Activated CD8-positive, alpha-beta T cell treated with anti-CD3 and anti-CD28 coated beads, Interleukin-2, amount 10 ng/mL, durations not matched to agents 7 days and 5 days (primary cell): ENCODE measurements around the gene NAALADL2. TPM values are rescaled to one million over a fixed set of nuclear protein-coding genes. Genes with fewer than 3 reads are reported as not detected.

ENCODE experiments used
- ATAC-seq: fragments of 150-1000 bp; cut with Tn5 transposase; one replicate; pipeline ENCODE4 v1.10.0; 2021; ENCODE audit warnings: moderate library complexity
- CTCF ChIA-PET: fragments of 350-600 bp; sonication (Branson Sonifier 250); formaldehyde crosslinking; loops from one replicate; lab custom pipeline; 2021; ENCODE audit warnings: antibody characterized with exemption; lab: Charles Lee
- POLR2A ChIA-PET: fragments of 350-600 bp; sonication (Branson Sonifier 250); formaldehyde crosslinking; loops from one replicate; lab custom pipeline; 2021; ENCODE audit warnings: antibody characterized with exemption; lab: Charles Lee
- DNase-seq: peaks from one replicate; pipeline ENCODE4 v3.0.0-alpha.2; 2020
- H3K27ac Mint-ChIP-seq: one replicate; pipeline ENCODE4 v1.8.0; 2021; ENCODE audit warnings: mild to moderate bottlenecking, mixed read lengths
- H3K27me3 Mint-ChIP-seq: one replicate; pipeline ENCODE4 v1.8.0; 2021; ENCODE audit warnings: low read depth, mixed read lengths
- H3K36me3 Mint-ChIP-seq: one replicate; pipeline ENCODE4 v1.8.0; 2021; ENCODE audit warnings: low read depth, mixed read lengths
- H3K4me1 Mint-ChIP-seq: one replicate; pipeline ENCODE4 v1.8.0; 2021; ENCODE audit warnings: low read depth, mixed read lengths
- H3K4me3 Mint-ChIP-seq: one replicate; pipeline ENCODE4 v1.8.0; 2021; ENCODE audit warnings: mild to moderate bottlenecking, mixed read lengths
- H3K9me3 Mint-ChIP-seq: one replicate; pipeline ENCODE4 v1.8.0; 2022; ENCODE audit warnings: mixed read lengths; ENCODE audit not compliant: insufficient read depth
- total RNA-seq, 2 experiments: library from RNA; stranded (reverse); gene quantifications; one replicate each; pipeline ENCODE4 v1.2.3, GENCODE V29; 2021

NAALADL2 gene
- total RNA-seq, 2 experiments from 2014 or later = 0.39 to 0.47 TPM

GRCh38 chr3:175279457-175279856, 420.3 kb downstream of the NAALADL2 start:
- H3K9me3 Mint-ChIP-seq = no peaks in the 10 kb centered on the region
- POLR2A ChIA-PET = no interaction called here
- H3K27me3 Mint-ChIP-seq = no peaks in the 10 kb centered on the region
- H3K27ac Mint-ChIP-seq = no peak overlapping the region
- CTCF ChIA-PET = no interaction called here
- ATAC-seq (no peak), DNase-seq (no peak)
- H3K4me1 Mint-ChIP-seq = no peaks in the 10 kb centered on the region
- H3K36me3 Mint-ChIP-seq = no peaks in the 10 kb centered on the region
- no peak overlapping the region for H3K4me3 Mint-ChIP-seq

GRCh38 chr3:175279911-175280310, 420.8 kb downstream of the NAALADL2 start:
- Mint-ChIP-seq H3K36me3 (no peaks in the 10 kb centered on the region), H3K9me3 (no peaks in the 10 kb centered on the region), H3K27me3 (no peaks in the 10 kb centered on the region), H3K4me1 (no peaks in the 10 kb centered on the region), H3K27ac (no peak overlapping the region), H3K4me3 (no peak overlapping the region)
- ChIA-PET CTCF (no interaction called here), POLR2A (no interaction called here)
- DNase-seq = no peak
- ATAC-seq = no peak

GRCh38 chr3:175287361-175287963, 428.3 kb downstream of the NAALADL2 start:
- no peak for ATAC-seq
- Mint-ChIP-seq H3K9me3 (no peaks in the 10 kb centered on the region), H3K36me3 (no peaks in the 10 kb centered on the region), H3K27ac (no peak overlapping the region), H3K4me3 (no peak overlapping the region), H3K27me3 (no peaks in the 10 kb centered on the region), H3K4me1 (no peaks in the 10 kb centered on the region)
- DNase-seq = no peak
- ChIA-PET POLR2A (no interaction called here), CTCF (no interaction called here)

- POLR2A ChIA-PET = no interaction called here
- Mint-ChIP-seq H3K4me1 (no peaks in the 10 kb centered on the region), H3K27me3 (no peaks in the 10 kb centered on the region), H3K4me3 (no peak overlapping the region), H3K36me3 (no peaks in the 10 kb centered on the region), H3K9me3 (no peaks in the 10 kb centered on the region), H3K27ac (no peak overlapping the region)
- ATAC-seq (no peak), DNase-seq (no peak)
- CTCF ChIA-PET = no interaction called here
Observed at GRCh38 chr3:175288621-175289020, 429.5 kb downstream of the NAALADL2 start.

- CTCF ChIA-PET = no interaction called here
Observed at GRCh38 chr3:175294793-175295192, 435.7 kb downstream of the NAALADL2 start.

GRCh38 chr3:175295248-175296130, 436.4 kb downstream of the NAALADL2 start:
- Mint-ChIP-seq H3K4me1 (no peaks in the 10 kb centered on the region), H3K27me3 (no peaks in the 10 kb centered on the region), H3K27ac (no peak overlapping the region), H3K9me3 (no peaks in the 10 kb centered on the region), H3K36me3 (no peaks in the 10 kb centered on the region), H3K4me3 (no peak overlapping the region)
- DNase-seq (no peak), ATAC-seq (no peak)
- POLR2A ChIA-PET = no interaction called here
- CTCF ChIA-PET = no interaction called here

More at GRCh38 chr3:175294793-175295192, 435.7 kb downstream of the NAALADL2 start:
- Mint-ChIP-seq H3K4me1 (no peaks in the 10 kb centered on the region), H3K27ac (no peak overlapping the region), H3K36me3 (no peaks in the 10 kb centered on the region), H3K9me3 (no peaks in the 10 kb centered on the region), H3K27me3 (no peaks in the 10 kb centered on the region), H3K4me3 (no peak overlapping the region)
- ATAC-seq (no peak), DNase-seq (no peak)
- POLR2A ChIA-PET = no interaction called here

GRCh38 chr3:175297216-175297615, 438.1 kb downstream of the NAALADL2 start:
- no peak for ATAC-seq

GRCh38 chr3:175301741-175302140, 442.6 kb downstream of the NAALADL2 start:
- no peak for ATAC-seq
- Mint-ChIP-seq H3K36me3 (no peaks in the 10 kb centered on the region), H3K4me1 (no peaks in the 10 kb centered on the region), H3K4me3 (no peak overlapping the region), H3K27me3 (no peaks in the 10 kb centered on the region), H3K9me3 (no peaks in the 10 kb centered on the region), H3K27ac (no peak overlapping the region)
- no peak for DNase-seq
- ChIA-PET POLR2A (no interaction called here), CTCF (no interaction called here)

More at GRCh38 chr3:175297216-175297615, 438.1 kb downstream of the NAALADL2 start:
- Mint-ChIP-seq H3K27ac (no peak overlapping the region), H3K4me1 (no peaks in the 10 kb centered on the region), H3K36me3 (no peaks in the 10 kb centered on the region), H3K27me3 (no peaks in the 10 kb centered on the region), H3K4me3 (no peak overlapping the region), H3K9me3 (no peaks in the 10 kb centered on the region)
- CTCF ChIA-PET = no interaction called here
- no peak for DNase-seq
- POLR2A ChIA-PET = no interaction called here

- H3K27ac Mint-ChIP-seq = no peak overlapping the region
- ATAC-seq (no peak), DNase-seq (no peak)
- ChIA-PET CTCF (no interaction called here), POLR2A (no interaction called here)
- no peaks in the 10 kb centered on the region for H3K9me3 Mint-ChIP-seq
- no peaks in the 10 kb centered on the region for H3K27me3 Mint-ChIP-seq
- H3K36me3 Mint-ChIP-seq = no peaks in the 10 kb centered on the region
- no peak overlapping the region for H3K4me3 Mint-ChIP-seq
- H3K4me1 Mint-ChIP-seq = no peaks in the 10 kb centered on the region
Observed at GRCh38 chr3:175304404-175304803, 445.3 kb downstream of the NAALADL2 start.

- Mint-ChIP-seq H3K27me3 (no peaks in the 10 kb centered on the region), H3K4me3 (no peak overlapping the region), H3K27ac (no peak overlapping the region), H3K4me1 (no peaks in the 10 kb centered on the region), H3K36me3 (no peaks in the 10 kb centered on the region), H3K9me3 (no peaks in the 10 kb centered on the region)
- POLR2A ChIA-PET = no interaction called here
- no peak for ATAC-seq
- no peak for DNase-seq
- CTCF ChIA-PET = no interaction called here
Observed at GRCh38 chr3:175307642-175308041, 448.5 kb downstream of the NAALADL2 start.

GRCh38 chr3:175308097-175308496, 449.0 kb downstream of the NAALADL2 start:
- no peaks in the 10 kb centered on the region for H3K9me3 Mint-ChIP-seq
- H3K27ac Mint-ChIP-seq = no peak overlapping the region

GRCh38 chr3:175310046-175310445, 450.9 kb downstream of the NAALADL2 start:
- Mint-ChIP-seq H3K9me3 (no peaks in the 10 kb centered on the region), H3K36me3 (no peaks in the 10 kb centered on the region), H3K4me3 (no peak overlapping the region), H3K27ac (no peak overlapping the region), H3K27me3 (no peaks in the 10 kb centered on the region), H3K4me1 (no peaks in the 10 kb centered on the region)
- DNase-seq (no peak), ATAC-seq (no peak)
- ChIA-PET CTCF (no interaction called here), POLR2A (no interaction called here)

More at GRCh38 chr3:175308097-175308496, 449.0 kb downstream of the NAALADL2 start:
- no peak overlapping the region for H3K4me3 Mint-ChIP-seq
- ATAC-seq = no peak
- POLR2A ChIA-PET = no interaction called here
- H3K4me1 Mint-ChIP-seq = no peaks in the 10 kb centered on the region
- H3K27me3 Mint-ChIP-seq = no peaks in the 10 kb centered on the region
- DNase-seq = no peak
- H3K36me3 Mint-ChIP-seq = no peaks in the 10 kb centered on the region
- CTCF ChIA-PET = no interaction called here
